Smooth muscle cell of the brain vasculature (primary cell): ENCODE measurements around the gene DGKD.
A peak's percentile ranks its signal among the peaks of the same experiment; 100 is the strongest.

Experiments
- DNase-seq: peaks from one replicate; pipeline ENCODE4 v3.0.0-alpha.2; 2012; ENCODE audit warnings: low read depth, low spot score

Gene DGKD

GRCh38 chr2:233458031-233458610 lies 103.8 kb downstream of the DGKD start:
- DNase-seq, result no peak

- DNase-seq, result no peak
Observed at GRCh38 chr2:233458826-233459225, 104.5 kb downstream of the DGKD start.

GRCh38 chr2:233459426-233459825 lies 105.1 kb downstream of the DGKD start:
- DNase-seq, result no peak

GRCh38 chr2:233460726-233461441 lies 106.6 kb downstream of the DGKD start:
- no peak for DNase-seq

GRCh38 chr2:233461481-233461891 lies 107.2 kb downstream of the DGKD start:
- no peak for DNase-seq

- DNase-seq, result no peak
Observed at GRCh38 chr2:233462202-233462785, 108.0 kb downstream of the DGKD start.

- DNase-seq, result no peak
Observed at GRCh38 chr2:233462826-233463470, 108.7 kb downstream of the DGKD start.

GRCh38 chr2:233463586-233463985 lies 109.3 kb downstream of the DGKD start:
- DNase-seq, result no peak

- DNase-seq, result no peak
Observed at GRCh38 chr2:233464056-233464455, 109.8 kb downstream of the DGKD start.

GRCh38 chr2:233464531-233465240 lies 110.4 kb downstream of the DGKD start:
- DNase-seq, result no peak

- DNase-seq, result no peak
Observed at GRCh38 chr2:233466991-233467603, 112.8 kb downstream of the DGKD start.

GRCh38 chr2:233468047-233468740 lies 113.9 kb downstream of the DGKD start:
- no peak for DNase-seq

GRCh38 chr2:233468741-233469110 lies 114.4 kb downstream of the DGKD start:
- no peak for DNase-seq

- DNase-seq, result no peak
Observed at GRCh38 chr2:233469261-233470010, 115.1 kb downstream of the DGKD start.

- DNase-seq, result peak; percentile 17
Observed at GRCh38 chr2:233470011-233470687, 115.9 kb downstream of the DGKD start.

- no peak for DNase-seq
Observed at GRCh38 chr2:233470839-233471238, 116.5 kb downstream of the DGKD start.

GRCh38 chr2:233471291-233472035 lies 117.2 kb downstream of the DGKD start:
- no peak for DNase-seq

- no peak for DNase-seq
Observed at GRCh38 chr2:233473386-233473791, 119.1 kb downstream of the DGKD start.

- no peak for DNase-seq
Observed at GRCh38 chr2:233473878-233474277, 119.6 kb downstream of the DGKD start.
